ENCODE measurements around the gene E2F8.

- TF ChIP-seq POLR2AphosphoS5 (IDR thresholded peaks at IDR 0.05; ENCODE audit: low read depth, low read length) (no peak), SIN3A (IDR thresholded peaks at IDR 0.05; ENCODE audit: borderline replicate concordance, insufficient read depth, low read length) (no peak)
These were observed 15.6 kb downstream of the E2F8 start for GRCh38 chr11:19225123-19225522.

Measured in PFSK-1 (cell line).